ENCODE results near the gene BAAT.

DNA sequence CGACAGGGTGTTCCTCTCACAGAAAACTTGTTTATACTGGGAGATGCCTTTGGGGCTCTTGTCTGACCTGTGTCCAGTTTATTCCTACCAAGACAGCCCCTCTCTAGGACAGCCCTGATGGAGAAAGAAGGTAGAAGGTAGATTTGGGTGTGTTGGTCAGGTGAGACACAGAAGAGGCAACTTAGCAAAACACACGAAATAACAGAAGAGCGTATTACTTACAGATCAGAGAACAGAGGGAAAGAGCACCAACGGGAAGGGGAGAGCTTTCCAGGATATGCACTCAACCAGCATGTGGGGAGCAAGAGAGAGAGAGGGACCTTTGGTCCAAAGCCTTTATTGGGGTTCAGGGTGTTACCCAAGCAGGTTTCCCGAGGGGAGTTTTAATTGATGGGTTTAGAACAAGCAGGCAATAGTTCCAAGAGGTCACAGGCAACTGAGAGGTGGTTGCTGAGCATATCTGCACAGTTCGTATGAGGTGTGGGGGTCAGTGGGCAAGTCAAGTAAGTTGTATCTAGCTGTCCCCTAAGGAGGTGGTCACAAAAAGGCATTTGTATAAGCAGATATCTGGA is 31.8 kb downstream of the BAAT start:
- TF ChIP-seq, protein P1, sequence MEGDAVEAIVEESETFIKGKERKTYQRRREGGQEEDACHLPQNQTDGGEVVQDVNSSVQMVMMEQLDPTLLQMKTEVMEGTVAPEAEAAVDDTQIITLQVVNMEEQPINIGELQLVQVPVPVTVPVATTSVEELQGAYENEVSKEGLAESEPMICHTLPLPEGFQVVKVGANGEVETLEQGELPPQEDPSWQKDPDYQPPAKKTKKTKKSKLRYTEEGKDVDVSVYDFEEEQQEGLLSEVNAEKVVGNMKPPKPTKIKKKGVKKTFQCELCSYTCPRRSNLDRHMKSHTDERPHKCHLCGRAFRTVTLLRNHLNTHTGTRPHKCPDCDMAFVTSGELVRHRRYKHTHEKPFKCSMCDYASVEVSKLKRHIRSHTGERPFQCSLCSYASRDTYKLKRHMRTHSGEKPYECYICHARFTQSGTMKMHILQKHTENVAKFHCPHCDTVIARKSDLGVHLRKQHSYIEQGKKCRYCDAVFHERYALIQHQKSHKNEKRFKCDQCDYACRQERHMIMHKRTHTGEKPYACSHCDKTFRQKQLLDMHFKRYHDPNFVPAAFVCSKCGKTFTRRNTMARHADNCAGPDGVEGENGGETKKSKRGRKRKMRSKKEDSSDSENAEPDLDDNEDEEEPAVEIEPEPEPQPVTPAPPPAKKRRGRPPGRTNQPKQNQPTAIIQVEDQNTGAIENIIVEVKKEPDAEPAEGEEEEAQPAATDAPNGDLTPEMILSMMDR (IDR thresholded peaks at IDR 0.05) = no peak
- TF ChIP-seq POLR2A (IDR thresholded peaks at IDR 0.05) = no peak

All from thyroid gland (tissue), 4 donors.